GM18951 (cell line): ENCODE data around the gene UBN1.

ENCODE experiments used
- POLR2A ChIP-seq: IDR thresholded peaks from 4 replicates; pipeline ENCODE4 v1.6.1; 2011; ENCODE audit warnings: mild to moderate bottlenecking; ENCODE audit not compliant: insufficient read length, insufficient read depth; ENCODE audit errors: extremely low read depth
- in situ Hi-C: fragments of 300-500 bp; cut with MboI; formaldehyde crosslinking; loops from one replicate; pipeline ENCODE4 v1.12.0; 2022; ENCODE audit warnings: low sequenced_read_pairs, mixed read lengths, inconsistent platforms; ENCODE audit not compliant: unreplicated experiment

Gene UBN1

GRCh38 chr16:4876646-4877379, 29.5 kb downstream of the UBN1 start:
- in situ Hi-C loops, result no loop called here
- TF ChIP-seq POLR2A, result no peak

GRCh38 chr16:4877380-4877685, 30.1 kb downstream of the UBN1 start:
- in situ Hi-C loops, result no loop called here
- no peak for TF ChIP-seq POLR2A

GRCh38 chr16:4879049-4879448, 31.8 kb downstream of the UBN1 start:
- no peak for TF ChIP-seq POLR2A
- in situ Hi-C loops, result no loop called here

GRCh38 chr16:4880006-4880580, 32.8 kb downstream of the UBN1 start:
- in situ Hi-C loops, result no loop called here
- no peak for TF ChIP-seq POLR2A

- in situ Hi-C loops, result no loop called here
- no peak for TF ChIP-seq POLR2A
Measured at GRCh38 chr16:4882000-4882632, 34.8 kb downstream of the UBN1 start.

- in situ Hi-C loops, result no loop called here
Measured at GRCh38 chr16:4882633-4883285, 35.5 kb downstream of the UBN1 start.

GRCh38 chr16:4883501-4883900, 36.2 kb downstream of the UBN1 start:
- no peak for TF ChIP-seq POLR2A
- in situ Hi-C loops, result no loop called here

More at GRCh38 chr16:4882633-4883285, 35.5 kb downstream of the UBN1 start:
- no peak for TF ChIP-seq POLR2A

- no peak for TF ChIP-seq POLR2A
- in situ Hi-C loops, result no loop called here
Measured at GRCh38 chr16:4884209-4884608, 36.9 kb downstream of the UBN1 start.

GRCh38 chr16:4884972-4885874, 37.9 kb downstream of the UBN1 start:
- no peak for TF ChIP-seq POLR2A
- in situ Hi-C loops, result no loop called here

- TF ChIP-seq POLR2A, result no peak
- in situ Hi-C loops, result no loop called here
Measured at GRCh38 chr16:4886151-4886550, 38.9 kb downstream of the UBN1 start.

- in situ Hi-C loops, result no loop called here
- TF ChIP-seq POLR2A, result no peak
Measured at GRCh38 chr16:4888428-4889135, 41.3 kb downstream of the UBN1 start.

GRCh38 chr16:4890026-4890425, 42.7 kb downstream of the UBN1 start:
- in situ Hi-C loops, result no loop called here
- TF ChIP-seq POLR2A, result no peak
